ENCODE data around the gene SH3RF3. TPM values are rescaled to one million over a fixed set of nuclear protein-coding genes. Genes with fewer than 3 reads are reported as not detected.

The SH3RF3 gene
- total RNA-seq, 1 donor from 2014 or later, result 7.4 TPM

- peaks cover 18% of the 10 kb centered on the region for H3K4me1 ChIP-seq
- no peaks in the 10 kb centered on the region for H3K27me3 ChIP-seq
- intact Hi-C loops (cut with DNase I), result no loop called here
- no peaks in the 10 kb centered on the region for H3K9me3 ChIP-seq
- ATAC-seq, result no peak
- no peak for DNase-seq
- H3K36me3 ChIP-seq, result no peaks in the 10 kb centered on the region
- no peak overlapping the region for H3K4me3 ChIP-seq
- H3K27ac ChIP-seq, result no peak overlapping the region
- TF ChIP-seq CTCF (IDR thresholded peaks at IDR 0.05), result no peak
These were observed 153.4 kb downstream of the SH3RF3 start for GRCh38 chr2:109282360-109282759.

GRCh38 chr2:109282865-109283264, 153.9 kb downstream of the SH3RF3 start:
- no peak for TF ChIP-seq CTCF (IDR thresholded peaks at IDR 0.05)
- Histone ChIP-seq H3K27me3 (no peaks in the 10 kb centered on the region), H3K4me1 (peaks cover 18% of the 10 kb centered on the region), H3K9me3 (no peaks in the 10 kb centered on the region), H3K36me3 (no peaks in the 10 kb centered on the region), H3K4me3 (no peak overlapping the region), H3K27ac (no peak overlapping the region)
- intact Hi-C loops (cut with DNase I), result no loop called here
- DNase-seq (no peak), ATAC-seq (no peak)

GRCh38 chr2:109284826-109285225, 155.8 kb downstream of the SH3RF3 start:
- Histone ChIP-seq H3K27me3 (no peaks in the 10 kb centered on the region), H3K4me1 (peaks cover 14% of the 10 kb centered on the region), H3K36me3 (no peaks in the 10 kb centered on the region), H3K27ac (no peak overlapping the region), H3K9me3 (no peaks in the 10 kb centered on the region), H3K4me3 (no peak overlapping the region)
- no peak for TF ChIP-seq CTCF (IDR thresholded peaks at IDR 0.05)
- peak; percentile 42 for ATAC-seq
- DNase-seq, result no peak
- intact Hi-C loops (cut with DNase I), result no loop called here

- ATAC-seq, result no peak
- no peak for DNase-seq
- H3K27ac ChIP-seq, result no peak overlapping the region
These were observed 156.2 kb downstream of the SH3RF3 start for GRCh38 chr2:109285244-109285651.

GRCh38 chr2:109287413-109287812, 158.4 kb downstream of the SH3RF3 start:
- no peak for DNase-seq
- Histone ChIP-seq H3K36me3 (no peaks in the 10 kb centered on the region), H3K27ac (no peak overlapping the region), H3K27me3 (no peaks in the 10 kb centered on the region), H3K4me3 (no peak overlapping the region), H3K9me3 (no peaks in the 10 kb centered on the region), H3K4me1 (peaks cover 11% of the 10 kb centered on the region)
- intact Hi-C loops (cut with DNase I), result no loop called here
- no peak for TF ChIP-seq CTCF (IDR thresholded peaks at IDR 0.05)
- ATAC-seq, result no peak

More at GRCh38 chr2:109285244-109285651, 156.2 kb downstream of the SH3RF3 start:
- H3K27me3 ChIP-seq, result no peaks in the 10 kb centered on the region
- no peak overlapping the region for H3K4me3 ChIP-seq
- no peak for TF ChIP-seq CTCF (IDR thresholded peaks at IDR 0.05)
- no peaks in the 10 kb centered on the region for H3K9me3 ChIP-seq
- peaks cover 11% of the 10 kb centered on the region for H3K4me1 ChIP-seq
- intact Hi-C loops (cut with DNase I), result no loop called here
- H3K36me3 ChIP-seq, result no peaks in the 10 kb centered on the region

- no peaks in the 10 kb centered on the region for H3K9me3 ChIP-seq
- DNase-seq (no peak), ATAC-seq (no peak)
- H3K27ac ChIP-seq, result no peak overlapping the region
- H3K4me1 ChIP-seq, result peaks cover 11% of the 10 kb centered on the region
- no peaks in the 10 kb centered on the region for H3K36me3 ChIP-seq
- no peaks in the 10 kb centered on the region for H3K27me3 ChIP-seq
- intact Hi-C loops (cut with DNase I), result no loop called here
- no peak overlapping the region for H3K4me3 ChIP-seq
- TF ChIP-seq CTCF (IDR thresholded peaks at IDR 0.05), result no peak
These were observed 158.8 kb downstream of the SH3RF3 start for GRCh38 chr2:109287838-109288237.
